Stimulated activated CD8-positive, alpha-beta memory T cell treated with anti-CD3 and anti-CD28 coated beads, Interleukin-4, amount 100 ng/mL, for 4 hours (primary cell): ENCODE results near the gene ZNF33B.
"Not testable (repeated sequence)": the region's sequence is repeated elsewhere in the genome, so short reads cannot be mapped to it uniquely, and the experiment has no call there.

ENCODE experiments used
- DNase-seq, 2 donors: peaks; one replicate each; pipeline ENCODE4 v3.0.0-alpha.2; 2020; ENCODE audit warnings: low read depth in 2 of 2, low spot score in 1 of 2

ZNF33B gene

DNA sequence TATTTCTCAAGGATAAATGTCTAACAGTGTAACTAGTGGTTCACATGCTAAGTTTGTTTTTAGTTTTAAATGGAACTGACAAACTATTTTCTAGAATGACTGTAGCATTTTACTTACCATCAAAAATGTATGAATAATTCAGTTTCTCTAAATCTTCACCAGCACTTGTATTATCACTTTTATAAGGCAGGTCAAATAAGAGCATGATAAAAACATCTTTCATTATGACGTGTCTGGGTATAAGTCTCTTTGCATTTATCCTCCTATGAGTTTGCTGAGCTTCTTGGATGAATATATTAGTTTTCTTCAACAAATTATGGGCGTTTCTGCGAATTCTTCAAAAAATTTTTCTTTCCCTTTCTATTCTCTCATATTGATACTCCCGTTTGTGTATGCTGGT is 19.9 kb downstream of the ZNF33B start:
- DNase-seq: no peak

DNA sequence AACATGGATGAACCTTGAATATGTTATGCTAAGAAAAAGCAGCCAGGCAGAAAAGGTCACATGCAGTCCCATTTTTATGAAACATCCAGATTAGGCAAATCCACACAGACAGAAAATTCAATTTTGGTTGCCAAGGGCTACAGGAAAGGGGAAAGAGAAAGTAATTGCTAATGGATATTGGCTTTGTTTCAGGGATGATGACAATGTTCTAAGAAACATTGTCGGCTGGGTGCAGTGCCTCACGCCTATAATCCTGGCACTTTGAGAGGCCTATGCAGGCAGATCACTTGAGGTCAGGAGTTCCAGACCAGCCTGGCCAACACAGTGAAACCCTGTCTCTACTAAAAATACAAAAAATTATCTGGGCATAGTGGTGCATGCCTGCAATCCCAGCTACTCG is 23.0 kb downstream of the ZNF33B start:
- DNase-seq: no peak

GRCh38 chr10:42609872-42610271 is 28.5 kb downstream of the ZNF33B start:
- no peak for DNase-seq

DNA sequence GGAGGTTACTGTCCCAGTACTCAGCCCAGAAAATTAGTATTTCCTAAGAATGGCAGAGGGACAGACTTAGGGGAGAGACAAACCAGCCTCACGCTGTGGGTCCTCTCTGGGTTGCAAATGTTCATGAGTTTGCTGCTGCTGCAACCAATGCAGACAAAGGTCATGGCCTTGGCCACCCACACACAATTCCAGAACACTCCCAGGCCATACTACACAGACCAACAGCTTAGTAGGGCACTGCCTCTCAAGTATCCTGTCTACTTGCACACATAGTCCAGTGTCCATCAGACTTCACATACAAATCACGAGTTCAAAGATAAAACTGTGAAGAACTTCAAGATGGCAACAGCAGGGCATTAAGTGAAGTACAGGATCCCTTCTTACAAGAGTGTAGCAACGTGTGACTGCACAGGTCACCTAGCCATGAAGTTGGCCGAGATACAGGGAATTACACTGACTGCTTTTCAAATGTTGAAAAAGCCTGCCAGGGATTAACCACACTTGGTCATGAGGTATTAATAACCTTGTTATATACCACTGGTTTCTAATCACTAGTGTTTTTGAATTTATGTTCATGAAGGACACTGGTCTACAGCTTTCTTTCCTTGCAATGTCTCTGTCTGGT is 40.0 kb downstream of the ZNF33B start:
- DNase-seq: no peak

DNA sequence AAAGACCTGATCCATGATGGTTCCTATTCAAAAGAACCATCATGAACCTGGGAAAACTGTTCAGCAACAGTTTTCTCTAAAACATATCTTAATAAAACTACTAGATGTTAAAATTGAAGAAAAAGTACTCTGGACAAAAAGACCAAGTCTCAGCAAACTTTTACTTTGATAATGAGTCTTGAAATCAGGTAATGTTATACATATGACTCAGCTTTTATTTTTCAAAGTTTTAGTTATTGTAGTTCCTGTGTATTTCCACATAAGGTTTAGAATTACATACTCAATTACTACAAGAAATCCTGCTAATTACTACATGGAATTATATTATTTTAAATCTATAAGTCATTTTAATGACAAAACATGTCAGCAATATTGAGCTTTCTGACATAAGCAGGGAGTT is 42.2 kb downstream of the ZNF33B start:
- no peak for DNase-seq

DNA sequence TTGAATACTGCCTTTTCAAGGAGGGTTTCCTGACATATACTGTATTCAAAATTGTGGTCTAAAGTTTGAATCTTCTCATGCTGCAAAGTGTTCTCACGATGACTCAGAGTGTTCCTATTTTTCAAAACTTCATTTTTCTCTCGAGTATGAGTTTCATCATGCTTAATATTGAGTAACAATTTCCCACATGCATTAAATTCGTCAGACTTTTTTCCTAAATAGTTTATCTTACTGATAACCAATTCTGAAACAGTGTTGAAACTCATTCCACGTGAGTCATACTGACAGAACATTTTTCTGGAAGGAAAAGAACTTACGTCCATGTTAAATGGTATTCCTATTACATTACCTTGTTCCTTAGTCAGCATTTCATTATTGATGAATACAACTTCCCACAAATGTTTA is 44.1 kb downstream of the ZNF33B start:
- DNase-seq: no peak

DNA sequence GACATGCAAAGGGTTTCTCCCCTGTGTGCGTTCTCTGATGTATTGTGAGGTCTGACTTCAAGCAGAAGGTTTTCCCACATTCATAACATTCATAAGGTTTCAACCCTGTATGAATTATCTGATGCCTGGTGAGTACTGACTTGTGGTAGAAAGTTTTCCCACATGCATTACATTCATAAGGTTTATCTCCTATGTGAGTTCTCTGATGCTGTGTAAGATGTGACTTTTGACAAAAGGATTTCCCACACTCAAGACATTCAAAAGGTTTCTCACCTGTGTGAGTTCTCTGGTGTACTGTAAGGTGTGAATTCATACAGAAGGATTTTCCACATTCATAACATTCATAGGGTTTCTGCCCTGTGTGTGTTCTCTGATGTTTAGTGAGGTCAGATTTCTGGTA is 45.1 kb downstream of the ZNF33B start:
- no peak for DNase-seq

GRCh38 chr10:42583828-42584227 is 54.5 kb downstream of the ZNF33B start:
- no peak for DNase-seq

- no peak for DNase-seq
Measured at GRCh38 chr10:42578019-42578418, 60.4 kb downstream of the ZNF33B start.

GRCh38 chr10:42576338-42576737 is 62.0 kb downstream of the ZNF33B start:
- no peak for DNase-seq

GRCh38 chr10:42574336-42574735 is 64.0 kb downstream of the ZNF33B start:
- no peak for DNase-seq

GRCh38 chr10:42556931-42557330 is 81.4 kb downstream of the ZNF33B start:
- no peak for DNase-seq

DNA sequence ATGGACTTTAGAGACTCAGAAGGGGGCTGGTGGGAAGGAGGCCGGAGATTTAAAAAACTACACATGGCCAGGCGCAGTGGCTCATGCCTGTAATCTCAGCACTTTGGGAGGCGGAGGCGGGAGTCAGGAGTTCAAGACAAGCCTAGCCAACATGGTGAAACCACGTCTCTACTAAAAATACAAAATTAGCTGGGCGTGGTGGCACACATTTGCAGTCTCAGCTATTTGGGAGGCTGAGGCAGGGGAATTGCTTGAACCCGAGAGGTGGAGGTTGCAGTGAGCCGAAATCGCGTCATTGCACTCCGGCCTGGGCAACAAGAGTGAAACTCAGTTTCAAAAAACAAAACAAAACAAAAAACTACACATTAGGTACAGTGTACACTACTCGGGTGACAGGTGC is 84.8 kb downstream of the ZNF33B start:
- not testable (repeated sequence) for DNase-seq

DNA sequence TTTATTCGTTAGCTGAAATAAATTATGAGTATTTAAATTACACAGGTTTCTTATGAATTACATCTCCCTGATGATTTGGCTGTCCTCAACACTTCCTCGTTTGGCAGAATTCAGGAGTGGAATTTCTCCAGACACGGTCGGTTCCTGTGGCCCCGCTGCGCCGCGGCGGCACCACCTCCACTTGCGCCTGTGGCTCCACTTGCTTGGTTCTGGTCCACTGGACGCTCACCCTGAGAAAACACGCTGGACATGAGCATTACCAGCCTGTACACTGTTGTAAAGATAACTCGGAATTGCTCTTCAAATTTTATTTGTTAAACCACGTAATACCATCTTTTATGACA is 85.3 kb downstream of the ZNF33B start:
- DNase-seq: no peak

- DNase-seq: peak; percentile 88 to 91
Measured at GRCh38 chr10:42552188-42553063, 85.9 kb downstream of the ZNF33B start.

- no peak for DNase-seq
Measured at GRCh38 chr10:42551582-42552187, 86.7 kb downstream of the ZNF33B start.

GRCh38 chr10:42549851-42550250 is 88.5 kb downstream of the ZNF33B start:
- DNase-seq: no peak

- DNase-seq: no peak
Measured at GRCh38 chr10:42548254-42548653, 90.1 kb downstream of the ZNF33B start.

- DNase-seq: no peak
Measured at GRCh38 chr10:42544945-42545344, 93.4 kb downstream of the ZNF33B start.

DNA sequence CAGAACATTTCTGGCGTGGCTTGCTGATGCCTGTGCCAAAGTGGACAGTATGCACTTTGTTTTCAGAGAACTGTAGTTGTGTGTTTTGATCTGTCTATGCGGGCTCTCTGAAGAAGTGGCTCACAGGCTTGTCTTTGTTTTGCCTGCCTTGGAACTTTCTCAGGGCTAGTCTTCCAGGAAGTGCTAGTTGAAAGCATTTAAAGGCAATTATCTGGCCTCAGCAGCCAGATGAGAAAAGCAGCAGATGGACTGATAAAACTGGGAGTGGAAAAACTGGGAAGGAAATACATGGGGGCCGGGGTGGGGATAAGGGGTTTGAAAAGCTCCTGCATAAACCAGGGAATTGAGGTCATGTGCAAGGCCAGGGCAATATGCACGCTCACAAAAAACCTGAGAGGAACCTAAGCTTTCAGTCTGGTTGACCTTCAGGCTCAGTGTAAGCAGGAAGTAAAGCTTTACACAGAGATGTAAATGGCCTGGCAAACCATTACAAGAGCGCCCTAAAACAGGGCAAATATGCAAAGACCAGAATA is 94.5 kb downstream of the ZNF33B start:
- no peak for DNase-seq
